GM19193 (cell line): ENCODE results near the gene WBP11.

Experiments used
- POLR2A ChIP-seq: IDR thresholded peaks from 4 replicates; pipeline ENCODE4 v1.6.1; 2011; ENCODE audit not compliant: insufficient read depth, insufficient read length; ENCODE audit errors: extremely low read depth

Gene WBP11

DNA sequence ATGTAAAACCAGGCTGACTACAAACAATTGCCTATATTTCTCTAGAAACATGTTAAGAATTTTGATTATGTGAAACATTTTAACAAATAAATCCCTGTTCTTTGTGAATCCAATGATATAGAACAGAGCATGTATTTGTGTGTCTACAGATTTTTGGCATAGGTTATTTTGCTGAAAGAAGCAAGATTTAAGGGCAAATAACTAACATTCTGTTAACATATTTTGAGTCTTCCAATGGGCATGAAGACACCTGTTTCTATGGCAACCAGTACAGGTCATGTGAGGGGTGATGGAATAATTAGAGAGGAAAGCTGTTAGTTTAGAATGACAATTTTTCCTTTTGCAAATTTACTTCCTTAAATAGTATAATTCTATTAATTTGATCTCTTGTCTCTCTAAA is 31.2 kb upstream of the WBP11 start:
- no peak for TF ChIP-seq POLR2A

DNA sequence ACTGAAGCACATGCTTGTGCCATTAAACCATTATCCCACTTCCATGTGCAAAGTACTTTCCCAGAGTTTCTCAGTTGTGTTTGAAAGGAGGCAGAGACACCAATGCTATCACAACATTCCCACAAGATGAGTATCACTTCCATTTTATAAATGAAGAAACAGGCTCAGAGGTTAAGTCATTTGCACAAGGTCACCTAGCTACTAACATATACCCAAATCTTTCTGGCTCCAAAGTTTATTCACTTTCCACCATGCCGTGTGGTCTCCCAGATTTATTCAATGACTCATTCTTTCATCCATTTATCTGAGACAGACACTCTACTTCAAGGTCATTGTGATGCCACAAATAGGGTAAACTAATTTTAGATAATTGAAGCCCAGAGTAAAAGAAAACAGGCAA is 30.7 kb upstream of the WBP11 start:
- TF ChIP-seq POLR2A, result no peak

DNA sequence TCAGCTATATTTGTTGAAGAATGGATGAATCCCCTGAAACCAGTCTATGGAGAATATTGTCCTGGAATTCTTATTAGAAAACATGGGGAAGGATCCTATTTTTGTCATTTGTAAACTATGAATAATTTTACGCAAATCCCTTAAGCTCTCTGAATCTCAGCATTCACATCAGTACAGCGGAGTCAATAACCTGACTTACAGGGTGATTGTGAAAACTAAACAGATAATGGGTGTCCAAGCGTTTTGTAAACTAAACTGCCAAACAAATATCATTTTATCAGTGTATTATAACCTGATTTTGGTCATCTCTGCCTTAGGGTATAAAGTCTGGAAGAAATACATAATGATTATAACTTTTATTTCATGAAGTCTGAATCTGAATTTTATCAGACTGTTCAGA is 30.1 kb upstream of the WBP11 start:
- no peak for TF ChIP-seq POLR2A

DNA sequence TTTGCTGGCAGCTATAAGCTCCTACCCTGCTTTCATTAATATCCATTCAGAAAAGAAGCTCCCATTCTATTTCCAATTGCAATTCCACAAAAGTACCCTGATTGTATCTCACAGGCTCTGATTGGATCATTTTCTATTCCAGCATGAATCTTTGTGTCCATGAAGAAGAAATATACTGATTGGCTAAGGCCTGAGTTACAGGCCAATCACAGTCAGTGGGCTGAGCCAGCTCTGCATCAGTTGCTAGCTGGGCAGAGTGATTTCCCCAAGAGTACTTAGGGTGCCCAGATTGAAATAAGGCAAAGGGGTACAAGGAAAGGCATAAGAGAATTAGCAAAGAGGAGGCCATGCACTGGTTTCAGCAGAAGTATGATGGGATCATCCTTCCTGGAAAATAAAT is 25.6 kb upstream of the WBP11 start:
- TF ChIP-seq POLR2A, result no peak

DNA sequence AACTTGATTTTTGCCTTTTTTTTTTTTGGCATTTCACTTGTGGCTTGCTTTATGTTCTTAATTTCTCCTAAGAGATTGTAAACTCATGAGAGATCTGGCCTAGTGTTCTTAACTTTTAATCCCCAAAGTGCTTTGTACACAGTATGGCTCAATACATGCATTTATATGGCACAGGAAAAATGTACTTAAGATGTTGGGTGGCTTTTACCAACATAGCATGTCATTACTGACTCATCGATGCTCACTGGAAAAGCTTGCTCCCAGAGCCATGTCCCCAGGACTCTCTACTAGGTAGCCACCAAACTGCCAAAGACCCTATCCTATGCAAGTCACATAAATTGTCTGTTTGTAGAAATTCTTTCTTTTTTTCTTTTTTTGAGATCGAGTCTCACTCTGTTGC is 23.8 kb upstream of the WBP11 start:
- TF ChIP-seq POLR2A, result no peak

DNA sequence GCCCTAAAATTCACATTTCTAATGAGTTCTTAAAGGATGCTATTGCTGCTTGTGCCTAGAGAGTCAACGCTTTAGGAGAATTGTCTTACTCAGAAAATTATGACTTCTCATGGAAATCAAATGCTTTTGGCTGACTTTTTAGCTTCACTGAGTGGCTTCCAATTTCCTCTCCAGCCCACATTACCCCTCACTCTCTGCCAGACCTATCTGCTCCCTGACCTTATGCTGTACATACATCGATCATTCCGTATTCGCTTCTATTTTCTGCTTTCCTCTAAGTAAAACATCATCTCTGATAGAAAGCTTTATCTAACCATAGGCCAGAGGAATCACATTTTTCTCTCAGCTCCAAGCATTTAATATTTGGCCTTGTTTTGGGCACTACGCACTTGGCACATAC is 23.2 kb upstream of the WBP11 start:
- no peak for TF ChIP-seq POLR2A

DNA sequence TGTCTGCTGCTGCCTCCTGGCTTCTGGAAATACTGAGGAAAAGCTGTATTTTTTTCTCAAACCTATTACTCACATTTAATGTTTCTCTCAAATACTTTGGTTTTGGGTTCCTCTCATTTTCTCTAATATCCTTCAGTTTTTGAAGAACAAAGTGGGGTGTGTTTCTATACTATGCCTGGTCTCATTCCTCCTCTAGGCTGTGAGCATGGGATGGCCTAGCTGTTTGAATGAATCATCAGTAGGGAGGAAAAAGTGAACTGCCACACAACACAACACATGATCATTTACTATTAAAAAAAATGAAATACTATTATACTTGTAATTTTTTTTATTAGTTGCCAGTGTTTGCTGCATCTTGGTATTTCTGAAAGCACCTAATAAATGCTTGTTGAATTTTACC is 22.0 kb upstream of the WBP11 start:
- no peak for TF ChIP-seq POLR2A

DNA sequence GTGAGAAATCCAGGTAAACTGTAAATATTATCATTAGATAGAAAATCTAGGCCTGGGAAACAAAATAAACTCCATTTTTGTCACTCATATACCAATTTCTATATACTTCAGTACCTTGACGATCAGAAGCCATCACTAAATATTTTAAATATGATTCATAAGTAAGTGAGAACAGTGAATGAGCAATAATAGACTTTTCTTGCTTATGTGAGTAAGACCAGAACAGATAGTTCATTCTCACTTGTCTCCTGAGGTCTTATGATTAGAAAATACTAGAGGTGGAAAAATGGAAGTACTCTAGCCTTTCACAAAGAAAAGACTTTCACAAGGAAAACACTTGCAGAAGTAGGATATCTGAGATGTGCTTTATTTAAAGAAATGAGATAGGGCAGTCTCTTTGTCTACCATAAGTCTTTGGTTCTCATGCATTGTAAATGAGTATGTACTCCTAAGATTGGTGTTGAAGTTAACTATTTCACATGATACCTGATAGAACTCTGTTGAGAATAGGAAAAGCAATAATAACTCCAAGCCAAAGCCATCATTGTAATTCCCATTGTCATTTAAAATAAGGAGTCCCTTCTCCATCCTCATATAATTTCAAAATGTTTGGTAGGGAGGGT is 20.8 kb upstream of the WBP11 start:
- TF ChIP-seq POLR2A, result no peak

DNA sequence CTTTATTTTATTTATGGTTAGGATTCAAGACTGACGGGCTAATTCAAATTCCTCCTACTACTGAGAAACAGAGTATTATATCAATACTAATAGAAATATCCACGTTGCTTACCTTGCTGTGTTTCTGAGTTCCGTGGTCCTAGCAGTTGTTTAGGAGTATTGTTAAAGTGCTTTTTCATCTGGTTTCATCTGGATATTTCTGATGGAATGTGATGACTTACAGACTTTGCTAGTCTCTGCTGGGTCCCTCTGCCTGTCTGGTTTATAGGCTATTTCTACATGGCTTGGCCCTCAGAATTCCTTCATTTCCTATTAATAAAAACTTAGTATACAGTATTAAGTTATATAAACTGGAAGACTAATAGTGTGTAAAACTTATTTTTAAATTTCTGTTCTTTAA is 10.7 kb upstream of the WBP11 start, which contains the start of gene SMCO3:
TSS of gene SMCO3 (minus strand) at position 169 of the 400 bp plus-strand sequence. CDS start 7,502 bp downstream, outside the sequence.
- TF ChIP-seq POLR2A, result no peak

DNA sequence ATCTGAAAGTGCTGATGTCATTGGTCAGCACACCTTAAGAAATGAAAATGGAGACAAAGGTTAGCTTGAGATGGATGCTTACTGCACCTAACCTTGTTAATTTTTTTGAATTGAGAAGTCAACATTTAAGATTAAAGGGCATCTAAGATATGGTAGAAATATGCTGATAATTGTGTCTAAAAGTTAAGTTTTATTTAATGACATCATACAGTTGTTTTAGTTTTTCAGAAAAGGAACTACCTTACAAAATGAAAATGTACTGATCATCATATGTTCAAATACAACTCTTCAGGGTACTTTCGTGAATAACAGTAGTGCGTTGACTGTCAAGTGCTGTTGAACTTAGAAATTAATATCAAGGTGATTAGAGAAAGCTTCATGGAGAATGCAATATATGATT is 8.2 kb upstream of the WBP11 start:
- no peak for TF ChIP-seq POLR2A

DNA sequence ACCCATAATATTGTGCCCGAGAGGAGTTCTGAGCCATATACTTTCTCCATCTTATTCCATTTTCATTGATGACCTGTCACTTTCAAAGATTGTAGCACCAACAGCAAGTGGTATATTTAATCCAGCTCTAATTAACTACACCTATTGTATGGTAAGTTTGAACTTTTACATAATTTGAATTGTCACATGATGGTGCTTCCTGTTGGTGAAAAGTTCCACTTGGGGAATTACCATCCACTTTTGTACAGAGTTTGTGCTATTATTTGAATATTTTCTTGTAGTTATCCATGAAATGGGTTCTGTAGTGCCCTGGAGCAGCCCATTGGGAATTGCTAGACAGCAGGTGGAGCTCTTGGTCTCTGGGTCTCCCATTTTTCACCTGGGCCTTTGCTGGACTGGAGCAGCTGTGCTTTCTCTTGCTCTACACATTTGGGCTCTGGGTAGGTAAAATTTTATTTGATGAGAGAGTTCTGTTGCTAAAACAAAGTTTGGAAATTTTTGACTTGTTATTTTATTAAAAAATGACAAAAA is 7.7 kb upstream of the WBP11 start:
- no peak for TF ChIP-seq POLR2A

DNA sequence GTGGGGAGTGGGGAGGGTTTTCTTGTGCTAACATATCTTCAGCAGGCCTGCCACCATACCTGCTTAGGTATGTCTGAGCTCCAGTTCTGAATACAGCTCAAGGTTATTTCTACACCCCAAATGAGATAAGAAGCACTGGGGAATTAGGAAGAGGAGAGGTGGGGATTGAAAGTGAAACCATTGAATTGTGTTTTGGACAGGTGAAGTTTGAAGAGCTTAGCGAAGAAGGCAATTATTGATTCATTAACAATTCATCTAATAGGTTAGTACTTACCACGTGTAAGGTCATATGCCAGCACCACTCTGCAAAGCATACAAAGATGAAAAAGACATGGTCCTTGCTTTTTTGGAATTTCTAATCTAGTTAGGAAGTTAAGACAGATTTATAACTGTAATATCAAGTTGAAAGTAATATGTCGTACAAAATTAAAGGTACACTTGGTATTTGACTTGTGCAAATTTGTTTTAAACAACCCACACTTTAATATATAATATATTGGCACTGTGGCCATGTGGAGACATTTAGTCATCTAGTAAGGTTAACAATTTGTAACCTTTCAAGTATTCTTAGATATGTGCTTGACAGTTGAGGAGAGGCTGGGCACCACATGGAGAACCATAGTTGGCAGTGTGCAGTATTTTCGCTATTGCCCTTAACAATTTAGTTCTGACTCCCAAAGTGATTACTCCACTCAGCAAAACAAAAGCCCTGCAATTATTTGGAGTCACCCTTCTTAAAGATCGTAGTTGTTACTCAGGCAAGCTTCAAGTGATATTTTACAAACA is 7.1 kb upstream of the WBP11 start:
- no peak for TF ChIP-seq POLR2A

DNA sequence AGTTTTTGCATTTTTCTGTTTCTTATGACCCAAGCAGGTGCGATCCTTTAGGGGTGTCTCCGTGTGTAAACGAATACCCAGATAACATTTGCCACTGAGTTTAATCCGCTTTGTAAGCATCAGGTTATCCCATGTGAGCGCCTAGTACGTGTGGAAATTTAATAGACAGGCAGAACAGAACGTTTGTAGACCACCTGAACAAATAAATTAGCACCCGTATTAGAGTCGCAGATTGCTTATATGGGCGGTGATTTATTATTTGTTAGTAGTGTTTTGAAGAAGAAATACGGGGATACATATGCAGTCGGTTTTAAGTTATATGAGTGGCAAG is 517 bp upstream of the WBP11 start:
- TF ChIP-seq POLR2A, result no peak

DNA sequence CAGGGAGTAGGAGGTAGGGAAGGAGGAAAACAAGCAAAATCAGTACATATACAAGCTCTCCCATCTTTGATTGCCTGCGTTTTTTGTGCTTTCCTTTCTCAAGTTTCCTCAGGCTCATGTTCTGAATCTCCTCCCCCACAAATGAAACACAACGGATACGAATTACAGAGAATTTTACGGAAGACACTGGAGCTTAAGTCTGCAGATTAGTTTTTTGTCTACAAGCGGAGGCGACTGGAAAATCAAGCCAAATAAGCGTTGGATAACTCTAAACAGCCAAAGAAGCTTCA is 612 bp downstream of the WBP11 start:
- TF ChIP-seq POLR2A, result no peak

DNA sequence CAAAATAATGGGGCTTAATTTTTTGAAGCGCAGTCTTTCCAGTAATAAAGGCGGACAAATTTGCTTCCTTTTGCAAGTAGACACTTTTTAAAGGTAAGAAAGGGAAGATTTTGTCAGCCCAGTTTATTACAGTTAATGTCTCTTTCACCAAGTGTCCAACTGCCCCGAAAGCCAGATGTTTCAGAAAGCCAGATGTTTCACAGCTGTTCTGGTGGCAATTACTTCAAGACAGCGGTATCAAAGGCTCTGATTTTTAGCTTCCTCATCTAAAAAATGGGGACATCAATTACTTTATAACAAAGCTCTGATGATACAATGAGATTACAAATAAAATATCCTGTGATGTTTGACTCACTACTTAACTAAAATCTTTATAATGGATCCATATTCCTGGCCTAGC is 1.0 kb downstream of the WBP11 start:
- no peak for TF ChIP-seq POLR2A

DNA sequence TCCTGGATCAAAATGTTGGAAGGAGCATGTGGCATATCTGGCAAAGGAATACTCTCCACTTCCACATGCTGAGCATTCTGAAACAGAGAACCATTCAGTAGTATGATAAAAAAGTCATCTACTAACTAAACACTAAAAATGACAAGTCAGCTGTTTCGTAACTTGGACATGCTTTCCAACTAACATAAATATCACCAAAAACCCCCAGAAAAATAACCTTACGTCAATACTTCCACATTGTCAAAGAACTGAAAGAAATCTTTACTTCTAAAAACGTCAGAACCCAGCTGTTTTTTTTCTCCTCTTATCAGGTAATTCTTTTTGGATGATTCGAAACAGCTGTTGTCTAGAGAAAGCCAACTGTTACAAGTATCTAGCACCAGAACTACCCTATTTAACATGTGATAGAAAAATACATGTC is 8.2 kb downstream of the WBP11 start:
- TF ChIP-seq POLR2A, result no peak
